IPS-20b (cell line): ENCODE data around the gene SORT1.
"Not testable (repeated sequence)": the region's sequence is repeated elsewhere in the genome, so short reads cannot be mapped to it uniquely, and the experiment has no call there.

Experiments
- H3K27ac ChIP-seq: one replicate; pipeline ENCODE4 v1.5.1; 2013; ENCODE audit warnings: low read length
- H3K27me3 ChIP-seq: 2 replicates; pipeline ENCODE4 v1.6.1; 2013; ENCODE audit warnings: mild to moderate bottlenecking, low read length, inconsistent platforms; ENCODE audit not compliant: insufficient read depth
- H3K36me3 ChIP-seq: 2 replicates; pipeline ENCODE4 v1.6.1; 2013; ENCODE audit warnings: low read depth, mild to moderate bottlenecking, inconsistent platforms, low read length, moderate library complexity; ENCODE audit not compliant: insufficient read depth
- H3K4me1 ChIP-seq: 2 replicates; pipeline ENCODE4 v1.6.1; 2013; ENCODE audit warnings: mild to moderate bottlenecking, control low read depth, inconsistent platforms, low read length, moderate library complexity; ENCODE audit not compliant: insufficient read depth
- H3K4me3 ChIP-seq: 2 replicates; pipeline ENCODE4 v1.5.1; 2013; ENCODE audit warnings: mild to moderate bottlenecking, low read length, inconsistent platforms
- H3K9ac ChIP-seq: 2 replicates; pipeline ENCODE4 v1.6.1; 2013; ENCODE audit warnings: low read depth, mild to moderate bottlenecking, inconsistent platforms, low read length, moderate library complexity
- H3K9me3 ChIP-seq: 2 replicates; pipeline ENCODE4 v1.6.1; 2013; ENCODE audit warnings: mild to moderate bottlenecking, low read depth, low read length, inconsistent platforms; ENCODE audit not compliant: insufficient read depth

Gene SORT1

DNA sequence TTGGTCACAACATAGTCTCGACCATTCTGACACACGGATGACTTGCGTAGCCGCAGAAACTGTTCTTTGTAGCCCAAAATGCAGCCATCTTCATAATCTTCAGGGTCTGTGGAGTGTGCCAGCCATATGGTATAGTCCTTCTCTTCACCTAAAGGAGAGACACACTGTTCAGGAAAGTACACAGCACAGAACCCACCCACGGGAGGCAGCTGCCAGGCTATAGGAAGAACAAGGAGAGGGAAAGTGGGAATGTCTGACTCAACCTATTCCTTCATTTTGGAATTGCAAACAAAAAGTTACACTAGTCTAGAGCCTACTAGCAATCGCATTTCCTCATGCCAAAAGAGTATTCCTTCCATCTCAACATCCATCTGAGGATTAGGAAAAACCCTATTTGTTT, 74.7 kb downstream of the SORT1 start:
- no peaks in the 10 kb centered on the region for H3K4me1 ChIP-seq
- no peak overlapping the region for H3K4me3 ChIP-seq

DNA sequence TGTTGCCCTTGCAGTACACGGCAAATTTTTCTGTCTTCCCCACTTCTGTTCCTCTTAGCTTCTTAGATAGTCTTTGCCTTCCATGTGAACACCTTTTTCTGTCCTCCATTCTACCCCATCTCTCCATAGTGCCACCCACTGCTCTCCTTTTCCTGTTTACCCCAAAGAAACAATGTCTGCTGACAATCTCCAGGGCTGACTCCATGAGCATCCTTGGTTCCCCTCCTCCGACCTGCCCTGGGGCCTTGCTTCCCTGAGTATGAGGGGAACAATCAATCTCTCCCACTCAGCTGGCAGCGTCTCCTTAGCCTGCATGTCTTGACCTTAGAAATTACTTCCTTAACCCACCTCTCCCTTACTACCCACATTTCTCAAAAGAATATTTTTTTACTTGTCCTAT, 78.6 kb downstream of the SORT1 start:
- Histone ChIP-seq H3K4me3 (no peak overlapping the region), H3K9me3 (no peaks in the 10 kb centered on the region), H3K27ac (no peak overlapping the region), H3K9ac (no peak overlapping the region; the same call in 1 of the 2 replicates), H3K36me3 (peaks cover 86% of the 10 kb centered on the region), H3K27me3 (no peaks in the 10 kb centered on the region), H3K4me1 (no peaks in the 10 kb centered on the region)

More for the DNA sequence above, 74.7 kb downstream of the SORT1 start:
- Histone ChIP-seq H3K9me3 (no peaks in the 10 kb centered on the region), H3K36me3 (peaks cover 79% of the 10 kb centered on the region), H3K27me3 (no peaks in the 10 kb centered on the region), H3K9ac (no peak overlapping the region), H3K27ac (no peak overlapping the region)

DNA sequence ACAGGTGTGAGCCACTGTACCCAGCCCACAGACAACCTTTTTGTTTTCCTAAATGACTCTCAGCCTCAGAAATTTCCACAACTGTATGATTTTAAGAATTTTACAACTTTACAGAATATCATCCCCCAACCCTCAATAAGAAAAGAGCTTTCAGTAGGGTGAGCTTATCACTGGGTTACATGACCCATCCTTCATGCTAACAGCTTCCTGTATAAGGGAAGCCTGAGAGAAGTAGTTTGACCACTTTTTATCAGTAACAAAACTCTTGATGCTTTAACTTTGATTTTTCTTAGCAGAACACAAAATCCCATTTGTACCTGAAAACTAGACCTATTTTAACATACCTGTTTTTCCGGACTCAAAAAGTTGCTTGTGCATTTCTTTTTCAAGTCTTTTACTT, 81.2 kb downstream of the SORT1 start:
- H3K4me1 ChIP-seq = no peaks in the 10 kb centered on the region
- no peak overlapping the region for H3K9ac ChIP-seq
- H3K27ac ChIP-seq = no peak overlapping the region
- peaks cover 78% of the 10 kb centered on the region for H3K36me3 ChIP-seq
- H3K4me3 ChIP-seq = no peak overlapping the region
- H3K9me3 ChIP-seq = no peaks in the 10 kb centered on the region
- no peaks in the 10 kb centered on the region for H3K27me3 ChIP-seq

DNA sequence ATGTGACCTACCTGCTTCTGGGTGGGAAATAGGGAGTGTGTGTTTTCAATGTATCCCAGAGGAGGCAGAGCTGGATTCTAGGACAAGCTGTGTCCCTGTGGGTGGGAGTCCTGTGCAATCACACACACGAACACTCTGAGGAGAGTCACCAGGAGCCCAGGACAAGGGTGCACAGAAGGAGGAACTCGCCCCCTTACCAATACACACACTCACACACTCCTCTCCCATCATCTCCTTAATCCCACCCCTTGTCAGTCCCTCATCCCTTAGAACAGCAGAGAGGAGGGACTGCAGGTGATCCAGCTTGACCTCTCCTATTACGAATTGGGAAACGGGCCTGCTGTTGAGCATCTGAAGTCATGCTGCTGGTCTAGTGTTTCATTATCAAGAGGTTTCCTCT, 82.4 kb downstream of the SORT1 start:
- Histone ChIP-seq H3K9ac (no peak overlapping the region), H3K9me3 (no peaks in the 10 kb centered on the region), H3K27me3 (no peaks in the 10 kb centered on the region), H3K27ac (no peak overlapping the region), H3K4me1 (no peaks in the 10 kb centered on the region), H3K36me3 (peaks cover 70% of the 10 kb centered on the region), H3K4me3 (no peak overlapping the region)

DNA sequence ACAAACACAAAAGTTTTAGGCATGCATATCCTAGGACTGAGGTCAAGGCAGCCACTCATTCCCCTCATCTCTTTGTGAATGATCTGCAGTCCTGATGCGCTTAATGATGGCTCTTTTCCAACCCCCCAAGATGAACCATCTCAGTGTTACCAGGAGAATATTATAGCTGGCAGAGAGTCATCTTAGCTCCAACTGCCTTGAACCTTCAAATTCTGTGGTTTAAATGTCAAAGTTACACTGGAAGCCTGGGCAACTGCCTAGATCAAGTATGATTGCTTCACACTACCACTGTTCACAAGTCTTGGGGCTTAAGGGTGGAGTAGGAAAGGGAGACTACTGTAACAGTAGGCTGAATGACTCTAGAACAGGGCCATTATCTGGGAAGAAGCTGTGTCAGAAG, 82.9 kb downstream of the SORT1 start:
- H3K9ac ChIP-seq = no peak overlapping the region
- H3K36me3 ChIP-seq = peaks cover 65% of the 10 kb centered on the region
- H3K9me3 ChIP-seq = no peaks in the 10 kb centered on the region
- no peaks in the 10 kb centered on the region for H3K27me3 ChIP-seq
- H3K4me1 ChIP-seq = no peaks in the 10 kb centered on the region
- no peak overlapping the region for H3K27ac ChIP-seq
- no peak overlapping the region for H3K4me3 ChIP-seq

DNA sequence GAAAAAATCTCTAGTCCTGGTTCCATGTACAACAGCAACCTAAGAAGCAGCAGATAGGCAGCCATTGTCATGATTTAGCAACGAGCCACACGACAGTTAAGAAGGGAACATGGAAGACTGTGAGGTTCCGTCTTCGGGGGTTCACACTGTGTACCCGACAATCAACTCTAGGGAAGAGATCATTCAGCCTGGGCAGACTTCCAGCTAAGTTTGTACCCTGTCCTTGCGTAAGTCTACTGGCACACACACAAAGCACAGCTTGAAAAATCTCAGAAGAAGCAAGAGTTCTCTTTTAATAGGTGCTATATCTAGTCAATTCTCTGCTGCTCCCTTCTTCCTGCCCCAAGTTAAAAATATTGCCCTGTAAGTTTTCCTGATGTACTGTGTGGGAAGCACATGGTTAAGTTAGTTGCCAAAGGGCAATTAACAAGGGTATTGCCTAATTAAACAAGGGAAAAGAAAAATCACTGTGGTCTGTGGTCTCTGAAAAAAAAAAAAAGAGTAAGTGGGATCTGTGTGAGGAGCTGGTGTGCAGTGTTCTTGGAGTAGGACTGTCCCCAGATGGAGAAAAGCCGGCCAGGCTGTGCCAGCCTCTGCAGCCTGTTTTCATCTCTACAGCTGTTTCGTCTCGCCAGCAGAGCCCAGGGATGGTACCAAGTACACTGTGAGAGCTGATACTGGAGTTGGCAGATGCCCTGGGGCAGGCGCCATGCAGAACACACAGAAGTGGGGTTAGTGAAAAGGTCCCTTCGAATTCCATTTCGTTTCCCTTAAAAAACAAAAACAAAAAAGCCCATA, 84.5 kb downstream of the SORT1 start:
- no peaks in the 10 kb centered on the region for H3K27me3 ChIP-seq
- no peaks in the 10 kb centered on the region for H3K9me3 ChIP-seq
- no peak overlapping the region for H3K4me3 ChIP-seq
- no peak overlapping the region for H3K27ac ChIP-seq
- H3K9ac ChIP-seq = no peak overlapping the region
- H3K4me1 ChIP-seq = no peaks in the 10 kb centered on the region
- H3K36me3 ChIP-seq = peaks cover 51% of the 10 kb centered on the region

DNA sequence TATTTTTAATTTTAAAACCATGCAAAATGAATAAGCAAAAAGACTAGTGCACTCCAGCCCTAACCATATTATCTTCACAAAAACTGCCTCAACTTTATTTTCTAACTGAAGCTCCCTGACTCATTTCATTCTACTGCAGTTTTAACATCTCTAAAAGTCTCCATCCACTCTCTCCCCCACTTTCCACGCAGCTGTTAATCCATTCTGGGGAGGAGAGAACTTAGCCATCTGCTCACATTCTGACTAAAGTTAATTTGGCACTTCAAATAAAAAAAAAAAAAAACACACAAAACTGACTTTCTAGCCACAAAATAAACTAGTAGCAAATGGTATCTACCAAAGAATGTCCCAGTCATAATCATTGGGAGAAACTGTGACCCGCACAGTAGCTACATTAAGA, 85.5 kb downstream of the SORT1 start:
- Histone ChIP-seq H3K9me3 (no peaks in the 10 kb centered on the region), H3K9ac (no peak overlapping the region), H3K27me3 (no peaks in the 10 kb centered on the region), H3K27ac (no peak overlapping the region), H3K4me1 (no peaks in the 10 kb centered on the region; the same call in 1 of the 2 replicates), H3K36me3 (peaks cover 43% of the 10 kb centered on the region), H3K4me3 (no peak overlapping the region)

DNA sequence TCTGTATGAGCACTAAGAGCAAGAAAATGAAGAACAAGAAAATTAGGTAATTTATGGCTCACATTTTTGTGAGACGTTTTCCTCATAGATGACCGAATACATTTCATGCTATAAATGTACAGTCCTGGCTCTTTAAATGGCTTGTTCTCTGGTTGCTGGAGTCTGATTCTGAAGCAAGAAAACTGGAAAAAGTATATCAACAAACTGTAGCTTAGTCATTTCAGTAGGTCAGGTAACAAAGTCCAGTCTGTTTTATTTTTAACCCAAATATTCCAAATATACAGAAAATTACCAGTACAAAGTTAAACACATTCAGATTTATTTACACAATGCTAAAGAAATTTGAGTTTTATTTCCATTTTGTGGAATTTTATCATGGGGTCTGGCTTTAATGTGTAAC, 88.4 kb downstream of the SORT1 start:
- Histone ChIP-seq H3K27me3 (no peaks in the 10 kb centered on the region), H3K4me1 (no peaks in the 10 kb centered on the region; the same call in 1 of the 2 replicates)

DNA sequence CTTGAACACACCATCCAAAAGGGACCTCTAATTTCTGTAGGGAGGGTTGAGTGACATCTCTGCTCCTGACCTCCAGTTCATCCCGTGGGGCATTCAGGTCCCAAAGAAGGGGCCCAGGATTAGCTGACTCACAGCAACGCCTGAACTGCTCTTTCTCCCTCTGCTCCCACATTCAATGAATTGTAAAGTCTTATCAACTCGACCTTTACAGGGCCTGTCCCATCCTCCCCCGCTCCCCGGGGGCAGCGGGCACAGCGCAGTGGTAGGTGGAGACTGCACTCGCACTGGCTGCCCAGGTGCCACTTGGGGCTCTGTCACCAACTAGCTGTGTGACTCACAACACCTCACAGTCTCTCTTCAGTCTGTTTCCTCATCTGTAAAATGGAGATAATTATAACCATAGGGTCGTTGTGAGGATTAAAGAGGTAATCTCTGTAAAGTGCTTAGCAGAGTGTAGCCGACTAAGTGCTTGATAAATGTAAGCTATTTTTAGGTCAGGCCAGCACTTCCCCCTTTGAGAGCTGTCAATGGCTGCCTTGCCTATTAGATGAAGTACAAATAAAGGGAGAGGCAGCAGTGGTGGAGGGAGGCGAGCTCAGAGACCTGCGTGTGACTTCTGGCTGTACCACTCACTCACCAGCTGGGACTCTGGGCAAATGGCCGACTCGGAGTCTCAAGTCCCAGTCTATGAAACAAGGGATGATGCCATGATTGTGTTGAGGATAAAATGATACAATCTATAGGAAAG, 90.3 kb downstream of the SORT1 start:
- H3K9ac ChIP-seq = no peak overlapping the region
- H3K9me3 ChIP-seq = no peaks in the 10 kb centered on the region
- no peaks in the 10 kb centered on the region for H3K27me3 ChIP-seq
- no peak overlapping the region for H3K4me3 ChIP-seq
- H3K36me3 ChIP-seq = peaks cover 4% of the 10 kb centered on the region
- H3K27ac ChIP-seq = no peak overlapping the region
- no peaks in the 10 kb centered on the region; the same call in 1 of the 2 replicates for H3K4me1 ChIP-seq

More for the DNA sequence above, 88.4 kb downstream of the SORT1 start:
- H3K27ac ChIP-seq = no peak overlapping the region
- H3K36me3 ChIP-seq = peaks cover 23% of the 10 kb centered on the region
- no peaks in the 10 kb centered on the region for H3K9me3 ChIP-seq
- H3K4me3 ChIP-seq = no peak overlapping the region
- no peak overlapping the region for H3K9ac ChIP-seq

DNA sequence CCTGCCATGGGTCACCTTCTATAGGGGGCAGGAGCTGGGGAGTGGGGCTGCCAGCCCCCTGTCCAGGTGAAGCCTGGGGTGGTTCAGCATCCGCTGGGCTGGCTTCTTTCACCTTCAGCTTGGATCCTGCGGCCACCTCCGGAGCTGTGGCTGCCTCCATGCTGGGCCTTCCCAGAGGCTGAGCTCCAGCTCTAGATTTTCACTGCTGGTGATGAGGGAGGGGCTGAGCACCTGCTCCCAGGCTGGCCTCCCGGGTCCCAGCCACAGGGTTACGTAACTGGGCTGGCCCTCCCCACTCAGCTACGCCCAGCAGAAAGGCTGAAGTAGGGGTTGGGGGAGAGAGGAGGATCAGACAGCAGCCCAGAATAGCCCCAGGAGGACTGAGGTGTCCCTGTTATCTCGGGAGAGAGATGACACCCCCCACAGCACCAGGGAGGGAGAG, 90.9 kb downstream of the SORT1 start, which contains the start of gene MYBPHL:
TSS of gene MYBPHL (minus strand) at position 180 of the 442 bp plus-strand sequence. CDS start at position 160, 20 bp downstream.
- Histone ChIP-seq H3K4me1 (no peaks in the 10 kb centered on the region; the same call in 1 of the 2 replicates), H3K9me3 (no peaks in the 10 kb centered on the region), H3K36me3 (peaks cover 4% of the 10 kb centered on the region), H3K27ac (no peak within 1 kb of the TSS), H3K27me3 (no peaks in the 10 kb centered on the region), H3K4me3 (no peak within 1 kb of the TSS), H3K9ac (no peak within 1 kb of the TSS)

DNA sequence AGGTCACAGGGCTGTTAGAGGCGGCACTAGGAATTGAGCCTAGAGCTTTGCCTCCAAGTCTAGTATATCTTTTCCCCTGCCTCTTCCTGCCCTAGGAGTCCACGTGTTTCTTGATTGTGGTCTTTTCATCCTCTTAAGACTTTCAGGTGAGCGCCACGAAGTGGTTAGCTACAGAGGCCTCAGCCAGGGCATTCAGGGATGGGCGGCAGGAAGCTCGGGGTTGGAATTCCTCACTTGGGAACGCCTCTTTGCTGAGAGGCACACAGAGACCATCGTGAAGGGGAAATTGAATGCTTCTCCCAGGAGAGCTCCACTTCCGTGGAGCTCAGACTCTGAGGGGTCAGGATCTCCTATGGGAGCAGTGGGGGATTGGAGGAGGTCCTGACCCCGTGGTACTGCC, 91.7 kb downstream of the SORT1 start:
- H3K4me3 ChIP-seq, H3K4me1 ChIP-seq, H3K9me3 ChIP-seq, H3K27ac ChIP-seq, H3K27me3 ChIP-seq, H3K36me3 ChIP-seq, H3K9ac ChIP-seq: not testable (repeated sequence)
